HL-60 (cell line): ENCODE measurements around the gene ANKRD2.
"Not testable (repeated sequence)": the region's sequence is repeated elsewhere in the genome, so short reads cannot be mapped to it uniquely, and the experiment has no call there.

Source experiments
- GABPA ChIP-seq: IDR thresholded peaks from 2 replicates; pipeline ENCODE4 v1.6.1; 2012; ENCODE audit warnings: low read depth
- POLR2AphosphoS5 ChIP-seq: IDR thresholded peaks from 2 replicates; pipeline ENCODE4 v1.6.1; 2012; ENCODE audit warnings: low read depth
- SPI1 ChIP-seq: IDR thresholded peaks from 2 replicates; pipeline ENCODE4 v1.6.1; 2012; ENCODE audit warnings: low read depth, mild to moderate bottlenecking, borderline replicate concordance
- TF ChIP-seq, protein P1 (sequence below): IDR thresholded peaks from one replicate; pipeline ENCODE4 v1.5.1; 2011; ENCODE audit warnings: low read length, control low read depth, inconsistent platforms; ENCODE audit not compliant: insufficient read depth
- TF ChIP-seq, protein P2 (sequence below): IDR thresholded peaks from 2 replicates; pipeline ENCODE4 v1.6.1; 2012; ENCODE audit warnings: low read depth; ENCODE audit not compliant: insufficient replicate concordance

- TF ChIP-seq, protein P1, sequence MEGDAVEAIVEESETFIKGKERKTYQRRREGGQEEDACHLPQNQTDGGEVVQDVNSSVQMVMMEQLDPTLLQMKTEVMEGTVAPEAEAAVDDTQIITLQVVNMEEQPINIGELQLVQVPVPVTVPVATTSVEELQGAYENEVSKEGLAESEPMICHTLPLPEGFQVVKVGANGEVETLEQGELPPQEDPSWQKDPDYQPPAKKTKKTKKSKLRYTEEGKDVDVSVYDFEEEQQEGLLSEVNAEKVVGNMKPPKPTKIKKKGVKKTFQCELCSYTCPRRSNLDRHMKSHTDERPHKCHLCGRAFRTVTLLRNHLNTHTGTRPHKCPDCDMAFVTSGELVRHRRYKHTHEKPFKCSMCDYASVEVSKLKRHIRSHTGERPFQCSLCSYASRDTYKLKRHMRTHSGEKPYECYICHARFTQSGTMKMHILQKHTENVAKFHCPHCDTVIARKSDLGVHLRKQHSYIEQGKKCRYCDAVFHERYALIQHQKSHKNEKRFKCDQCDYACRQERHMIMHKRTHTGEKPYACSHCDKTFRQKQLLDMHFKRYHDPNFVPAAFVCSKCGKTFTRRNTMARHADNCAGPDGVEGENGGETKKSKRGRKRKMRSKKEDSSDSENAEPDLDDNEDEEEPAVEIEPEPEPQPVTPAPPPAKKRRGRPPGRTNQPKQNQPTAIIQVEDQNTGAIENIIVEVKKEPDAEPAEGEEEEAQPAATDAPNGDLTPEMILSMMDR: not testable (repeated sequence)
- TF ChIP-seq POLR2AphosphoS5, GABPA, SPI1: not testable (repeated sequence)
- TF ChIP-seq, protein P2, sequence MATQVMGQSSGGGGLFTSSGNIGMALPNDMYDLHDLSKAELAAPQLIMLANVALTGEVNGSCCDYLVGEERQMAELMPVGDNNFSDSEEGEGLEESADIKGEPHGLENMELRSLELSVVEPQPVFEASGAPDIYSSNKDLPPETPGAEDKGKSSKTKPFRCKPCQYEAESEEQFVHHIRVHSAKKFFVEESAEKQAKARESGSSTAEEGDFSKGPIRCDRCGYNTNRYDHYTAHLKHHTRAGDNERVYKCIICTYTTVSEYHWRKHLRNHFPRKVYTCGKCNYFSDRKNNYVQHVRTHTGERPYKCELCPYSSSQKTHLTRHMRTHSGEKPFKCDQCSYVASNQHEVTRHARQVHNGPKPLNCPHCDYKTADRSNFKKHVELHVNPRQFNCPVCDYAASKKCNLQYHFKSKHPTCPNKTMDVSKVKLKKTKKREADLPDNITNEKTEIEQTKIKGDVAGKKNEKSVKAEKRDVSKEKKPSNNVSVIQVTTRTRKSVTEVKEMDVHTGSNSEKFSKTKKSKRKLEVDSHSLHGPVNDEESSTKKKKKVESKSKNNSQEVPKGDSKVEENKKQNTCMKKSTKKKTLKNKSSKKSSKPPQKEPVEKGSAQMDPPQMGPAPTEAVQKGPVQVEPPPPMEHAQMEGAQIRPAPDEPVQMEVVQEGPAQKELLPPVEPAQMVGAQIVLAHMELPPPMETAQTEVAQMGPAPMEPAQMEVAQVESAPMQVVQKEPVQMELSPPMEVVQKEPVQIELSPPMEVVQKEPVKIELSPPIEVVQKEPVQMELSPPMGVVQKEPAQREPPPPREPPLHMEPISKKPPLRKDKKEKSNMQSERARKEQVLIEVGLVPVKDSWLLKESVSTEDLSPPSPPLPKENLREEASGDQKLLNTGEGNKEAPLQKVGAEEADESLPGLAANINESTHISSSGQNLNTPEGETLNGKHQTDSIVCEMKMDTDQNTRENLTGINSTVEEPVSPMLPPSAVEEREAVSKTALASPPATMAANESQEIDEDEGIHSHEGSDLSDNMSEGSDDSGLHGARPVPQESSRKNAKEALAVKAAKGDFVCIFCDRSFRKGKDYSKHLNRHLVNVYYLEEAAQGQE: not testable (repeated sequence)
Observed at GRCh38 chr10:97560731-97561381, 11.7 kb upstream of the ANKRD2 start.
